Glutamatergic neuron (in vitro differentiated cells): ENCODE measurements around the gene DPP9. TPM values are rescaled to one million over a fixed set of nuclear protein-coding genes. Genes with fewer than 3 reads are reported as not detected.

ENCODE experiments used
- DNase-seq: peaks from one replicate; pipeline ENCODE4 v3.0.0; 2022
- H3K27ac Mint-ChIP-seq: one replicate; pipeline ENCODE4 v1.8.0; 2020; ENCODE audit warnings: mild to moderate bottlenecking, mixed read lengths, inconsistent platforms; ENCODE audit not compliant: unreplicated experiment
- H3K27me3 Mint-ChIP-seq: one replicate; pipeline ENCODE4 v1.8.0; 2020; ENCODE audit warnings: mild to moderate bottlenecking, moderate library complexity, mixed read lengths, inconsistent platforms; ENCODE audit not compliant: unreplicated experiment
- H3K36me3 Mint-ChIP-seq: one replicate; pipeline ENCODE4 v1.8.0; 2020; ENCODE audit warnings: mild to moderate bottlenecking, mixed read lengths, inconsistent platforms; ENCODE audit not compliant: unreplicated experiment
- H3K4me1 Mint-ChIP-seq: one replicate; pipeline ENCODE4 v1.8.0; 2020; ENCODE audit warnings: mild to moderate bottlenecking, low read depth, mixed read lengths, inconsistent platforms; ENCODE audit not compliant: unreplicated experiment
- H3K4me3 Mint-ChIP-seq: one replicate; pipeline ENCODE4 v1.8.0; 2020; ENCODE audit warnings: mild to moderate bottlenecking, mixed read lengths, inconsistent platforms; ENCODE audit not compliant: unreplicated experiment
- H3K9me3 Mint-ChIP-seq: one replicate; pipeline ENCODE4 v1.8.0; 2020; ENCODE audit warnings: mild to moderate bottlenecking, moderate library complexity, mixed read lengths, inconsistent platforms; ENCODE audit not compliant: unreplicated experiment
- total RNA-seq: library from RNA; stranded (reverse); fragmentation: NEBNext Ultra II Directional; extraction: Animal tissue kit (Norgen Biotek cat#: 25700); gene quantifications from one replicate; pipeline ENCODE4 v1.2.1, GENCODE V29; 2021; ENCODE audit not compliant: unreplicated experiment
- TF ChIP-seq, protein P1 (sequence below): fragments of 200-600 bp; sonication (generic); IDR thresholded peaks from one replicate; pipeline ENCODE4 v1.5.0; 2021; ENCODE audit not compliant: partially characterized antibody, unreplicated experiment

DPP9 gene
- total RNA-seq, 1 donor from 2014 or later, result 44.8 TPM

- H3K36me3 Mint-ChIP-seq, result no peaks in the 10 kb centered on the region
- H3K27ac Mint-ChIP-seq, result no peak overlapping the region
- no peaks in the 10 kb centered on the region for H3K9me3 Mint-ChIP-seq
- peaks cover 4% of the 10 kb centered on the region for H3K27me3 Mint-ChIP-seq
- DNase-seq, result no peak
- H3K4me1 Mint-ChIP-seq, result peaks cover 6% of the 10 kb centered on the region
- TF ChIP-seq, protein P1, sequence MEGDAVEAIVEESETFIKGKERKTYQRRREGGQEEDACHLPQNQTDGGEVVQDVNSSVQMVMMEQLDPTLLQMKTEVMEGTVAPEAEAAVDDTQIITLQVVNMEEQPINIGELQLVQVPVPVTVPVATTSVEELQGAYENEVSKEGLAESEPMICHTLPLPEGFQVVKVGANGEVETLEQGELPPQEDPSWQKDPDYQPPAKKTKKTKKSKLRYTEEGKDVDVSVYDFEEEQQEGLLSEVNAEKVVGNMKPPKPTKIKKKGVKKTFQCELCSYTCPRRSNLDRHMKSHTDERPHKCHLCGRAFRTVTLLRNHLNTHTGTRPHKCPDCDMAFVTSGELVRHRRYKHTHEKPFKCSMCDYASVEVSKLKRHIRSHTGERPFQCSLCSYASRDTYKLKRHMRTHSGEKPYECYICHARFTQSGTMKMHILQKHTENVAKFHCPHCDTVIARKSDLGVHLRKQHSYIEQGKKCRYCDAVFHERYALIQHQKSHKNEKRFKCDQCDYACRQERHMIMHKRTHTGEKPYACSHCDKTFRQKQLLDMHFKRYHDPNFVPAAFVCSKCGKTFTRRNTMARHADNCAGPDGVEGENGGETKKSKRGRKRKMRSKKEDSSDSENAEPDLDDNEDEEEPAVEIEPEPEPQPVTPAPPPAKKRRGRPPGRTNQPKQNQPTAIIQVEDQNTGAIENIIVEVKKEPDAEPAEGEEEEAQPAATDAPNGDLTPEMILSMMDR, result no peak
- no peak overlapping the region for H3K4me3 Mint-ChIP-seq
Measured at GRCh38 chr19:4700693-4700970, 23.0 kb downstream of the DPP9 start.

DNA sequence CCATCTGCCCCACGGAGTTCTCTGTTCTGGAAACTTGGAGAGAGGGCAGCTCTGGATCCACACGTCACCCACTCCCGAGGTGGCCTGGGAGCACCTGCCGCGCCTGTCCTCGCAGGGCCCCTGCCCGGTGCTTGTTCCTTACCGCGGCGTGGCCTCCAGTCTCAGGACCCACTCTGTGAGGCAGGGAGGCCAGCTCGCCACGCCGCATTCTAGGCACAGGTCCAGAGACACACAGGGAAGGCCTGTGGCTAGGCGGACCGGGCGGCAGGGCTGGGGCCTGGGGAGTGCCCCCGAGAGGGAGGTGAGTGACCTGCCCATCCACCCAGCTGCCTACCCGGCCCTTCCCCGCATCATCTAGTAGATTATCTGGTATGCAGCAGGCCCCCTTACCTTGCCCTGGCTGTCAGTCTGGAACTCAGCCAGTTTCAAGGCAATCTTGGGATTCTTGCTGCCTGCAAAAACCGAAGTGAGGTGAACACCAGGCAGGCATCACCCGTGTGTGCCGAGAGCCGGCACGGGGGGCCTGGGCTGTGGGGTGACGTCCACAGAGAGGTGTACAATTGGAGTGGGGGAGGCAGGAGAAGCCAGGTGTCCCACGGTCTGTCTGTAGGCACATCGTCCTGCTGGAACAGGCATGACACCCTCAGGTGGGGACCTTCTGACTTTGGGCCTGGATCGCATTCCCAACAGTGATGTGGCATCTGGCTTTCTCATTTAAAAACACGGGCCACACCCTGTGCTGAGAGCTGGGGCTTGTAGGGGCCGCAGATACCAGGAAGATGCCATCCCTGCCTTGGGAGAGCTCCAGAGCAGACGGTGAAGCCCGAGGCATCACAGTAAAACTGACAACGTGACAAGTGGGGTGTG, 23.6 kb downstream of the DPP9 start:
- H3K27me3 Mint-ChIP-seq, result peaks cover 4% of the 10 kb centered on the region
- TF ChIP-seq, protein P1, result no peak
- no peak overlapping the region for H3K27ac Mint-ChIP-seq
- H3K36me3 Mint-ChIP-seq, result no peaks in the 10 kb centered on the region
- no peak for DNase-seq
- H3K4me1 Mint-ChIP-seq, result peaks cover 6% of the 10 kb centered on the region
- no peak overlapping the region for H3K4me3 Mint-ChIP-seq
- no peaks in the 10 kb centered on the region for H3K9me3 Mint-ChIP-seq

DNA sequence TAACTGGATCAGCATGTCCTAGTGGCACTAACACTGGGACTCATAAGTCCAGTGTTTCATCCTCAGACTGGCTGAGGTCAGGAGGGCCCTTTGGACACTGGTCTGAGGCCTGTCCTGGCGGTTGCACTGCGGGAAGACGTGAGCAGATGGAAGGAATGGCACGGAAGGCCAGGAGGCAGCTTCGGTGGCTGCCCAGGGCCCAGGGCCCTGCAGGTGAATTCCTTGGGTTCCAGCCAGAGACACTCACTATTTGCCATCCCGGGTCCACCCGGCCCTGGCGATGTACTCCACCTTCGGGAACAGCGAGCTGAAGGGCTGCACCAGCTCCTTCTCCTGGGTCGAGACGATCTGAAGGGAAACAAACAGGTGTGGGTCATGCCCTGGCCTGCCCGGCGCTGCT, 26.3 kb downstream of the DPP9 start:
- no peak for DNase-seq
- H3K36me3 Mint-ChIP-seq, result peaks cover 9% of the 10 kb centered on the region
- peaks cover under 1% of the 10 kb centered on the region for H3K27me3 Mint-ChIP-seq
- H3K4me3 Mint-ChIP-seq, result no peak overlapping the region
- peaks cover 7% of the 10 kb centered on the region for H3K9me3 Mint-ChIP-seq
- TF ChIP-seq, protein P1, result no peak
- peaks cover 19% of the 10 kb centered on the region for H3K4me1 Mint-ChIP-seq
- H3K27ac Mint-ChIP-seq, result no peak overlapping the region

GRCh38 chr19:4695224-4695731, 28.4 kb downstream of the DPP9 start:
- peaks cover 9% of the 10 kb centered on the region for H3K36me3 Mint-ChIP-seq
- DNase-seq, result no peak
- H3K4me3 Mint-ChIP-seq, result no peak overlapping the region
- H3K9me3 Mint-ChIP-seq, result peaks cover 9% of the 10 kb centered on the region
- H3K4me1 Mint-ChIP-seq, result peaks cover 22% of the 10 kb centered on the region
- peaks cover 7% of the 10 kb centered on the region for H3K27me3 Mint-ChIP-seq
- no peak overlapping the region for H3K27ac Mint-ChIP-seq
- TF ChIP-seq, protein P1, result no peak
